ENCODE data around the gene SLC25A4.

DNA sequence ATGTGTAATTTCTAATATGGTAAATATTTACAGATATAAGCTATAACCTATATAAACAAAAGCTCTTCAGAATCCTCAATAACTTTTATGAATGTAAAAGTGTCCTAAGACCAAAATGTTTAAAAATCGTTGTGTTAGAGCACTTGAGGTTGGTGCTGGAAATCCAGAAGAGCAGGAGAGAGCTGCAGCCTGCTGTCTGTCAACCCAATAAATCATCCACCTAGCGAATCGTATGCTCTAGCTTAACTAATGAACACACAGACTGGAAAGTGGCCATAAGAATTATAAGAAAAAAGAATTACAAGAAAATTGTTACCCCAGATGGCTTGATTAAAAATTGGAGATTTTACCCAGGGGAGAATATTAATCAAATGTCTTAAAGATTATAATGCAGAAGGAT, 43.7 kb downstream of the SLC25A4 start:
- TF ChIP-seq, protein P1, sequence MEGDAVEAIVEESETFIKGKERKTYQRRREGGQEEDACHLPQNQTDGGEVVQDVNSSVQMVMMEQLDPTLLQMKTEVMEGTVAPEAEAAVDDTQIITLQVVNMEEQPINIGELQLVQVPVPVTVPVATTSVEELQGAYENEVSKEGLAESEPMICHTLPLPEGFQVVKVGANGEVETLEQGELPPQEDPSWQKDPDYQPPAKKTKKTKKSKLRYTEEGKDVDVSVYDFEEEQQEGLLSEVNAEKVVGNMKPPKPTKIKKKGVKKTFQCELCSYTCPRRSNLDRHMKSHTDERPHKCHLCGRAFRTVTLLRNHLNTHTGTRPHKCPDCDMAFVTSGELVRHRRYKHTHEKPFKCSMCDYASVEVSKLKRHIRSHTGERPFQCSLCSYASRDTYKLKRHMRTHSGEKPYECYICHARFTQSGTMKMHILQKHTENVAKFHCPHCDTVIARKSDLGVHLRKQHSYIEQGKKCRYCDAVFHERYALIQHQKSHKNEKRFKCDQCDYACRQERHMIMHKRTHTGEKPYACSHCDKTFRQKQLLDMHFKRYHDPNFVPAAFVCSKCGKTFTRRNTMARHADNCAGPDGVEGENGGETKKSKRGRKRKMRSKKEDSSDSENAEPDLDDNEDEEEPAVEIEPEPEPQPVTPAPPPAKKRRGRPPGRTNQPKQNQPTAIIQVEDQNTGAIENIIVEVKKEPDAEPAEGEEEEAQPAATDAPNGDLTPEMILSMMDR (IDR thresholded peaks at IDR 0.05): no peak
- no peak for TF ChIP-seq TCF7L2 (IDR thresholded peaks at IDR 0.05; ENCODE audit: low read depth, low read length)
- TF ChIP-seq POLR2AphosphoS5 (IDR thresholded peaks at IDR 0.05; ENCODE audit: low read depth, low read length): no peak
- TF ChIP-seq, protein P2, sequence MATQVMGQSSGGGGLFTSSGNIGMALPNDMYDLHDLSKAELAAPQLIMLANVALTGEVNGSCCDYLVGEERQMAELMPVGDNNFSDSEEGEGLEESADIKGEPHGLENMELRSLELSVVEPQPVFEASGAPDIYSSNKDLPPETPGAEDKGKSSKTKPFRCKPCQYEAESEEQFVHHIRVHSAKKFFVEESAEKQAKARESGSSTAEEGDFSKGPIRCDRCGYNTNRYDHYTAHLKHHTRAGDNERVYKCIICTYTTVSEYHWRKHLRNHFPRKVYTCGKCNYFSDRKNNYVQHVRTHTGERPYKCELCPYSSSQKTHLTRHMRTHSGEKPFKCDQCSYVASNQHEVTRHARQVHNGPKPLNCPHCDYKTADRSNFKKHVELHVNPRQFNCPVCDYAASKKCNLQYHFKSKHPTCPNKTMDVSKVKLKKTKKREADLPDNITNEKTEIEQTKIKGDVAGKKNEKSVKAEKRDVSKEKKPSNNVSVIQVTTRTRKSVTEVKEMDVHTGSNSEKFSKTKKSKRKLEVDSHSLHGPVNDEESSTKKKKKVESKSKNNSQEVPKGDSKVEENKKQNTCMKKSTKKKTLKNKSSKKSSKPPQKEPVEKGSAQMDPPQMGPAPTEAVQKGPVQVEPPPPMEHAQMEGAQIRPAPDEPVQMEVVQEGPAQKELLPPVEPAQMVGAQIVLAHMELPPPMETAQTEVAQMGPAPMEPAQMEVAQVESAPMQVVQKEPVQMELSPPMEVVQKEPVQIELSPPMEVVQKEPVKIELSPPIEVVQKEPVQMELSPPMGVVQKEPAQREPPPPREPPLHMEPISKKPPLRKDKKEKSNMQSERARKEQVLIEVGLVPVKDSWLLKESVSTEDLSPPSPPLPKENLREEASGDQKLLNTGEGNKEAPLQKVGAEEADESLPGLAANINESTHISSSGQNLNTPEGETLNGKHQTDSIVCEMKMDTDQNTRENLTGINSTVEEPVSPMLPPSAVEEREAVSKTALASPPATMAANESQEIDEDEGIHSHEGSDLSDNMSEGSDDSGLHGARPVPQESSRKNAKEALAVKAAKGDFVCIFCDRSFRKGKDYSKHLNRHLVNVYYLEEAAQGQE (IDR thresholded peaks at IDR 0.05; ENCODE audit: insufficient read depth in 1 of 2, low read depth in 2 of 2, low read length in 1 of 2): no peak
- TF ChIP-seq SIN3A (IDR thresholded peaks at IDR 0.05; ENCODE audit: borderline replicate concordance, insufficient read depth, low read depth, low read length): no peak
